HK-2 (cell line): ENCODE results near the gene POLR2A.

Experiments
- DNase-seq: peaks from one replicate; pipeline ENCODE4 v3.0.0-alpha.2; 2018; ENCODE audit not compliant: unreplicated experiment

The POLR2A gene

GRCh38 chr17:7502987-7503386 lies 18.8 kb downstream of the POLR2A start:
- no peak for DNase-seq

- DNase-seq, result no peak
Measured at GRCh38 chr17:7503521-7503920, 19.4 kb downstream of the POLR2A start.

GRCh38 chr17:7508145-7508544 lies 24.0 kb downstream of the POLR2A start:
- no peak for DNase-seq

GRCh38 chr17:7508846-7509245 lies 24.7 kb downstream of the POLR2A start:
- DNase-seq, result no peak

- DNase-seq, result no peak
Measured at GRCh38 chr17:7509937-7510336, 25.8 kb downstream of the POLR2A start.

- no peak for DNase-seq
Measured at GRCh38 chr17:7511108-7511507, 26.9 kb downstream of the POLR2A start.

GRCh38 chr17:7512105-7512504 lies 27.9 kb downstream of the POLR2A start:
- DNase-seq, result no peak

GRCh38 chr17:7512824-7513540 lies 28.8 kb downstream of the POLR2A start:
- no peak for DNase-seq

GRCh38 chr17:7513850-7514419 lies 29.8 kb downstream of the POLR2A start:
- no peak for DNase-seq

- no peak for DNase-seq
Measured at GRCh38 chr17:7515911-7516610, 31.9 kb downstream of the POLR2A start.

- DNase-seq, result no peak
Measured at GRCh38 chr17:7523033-7523432, 38.9 kb downstream of the POLR2A start.

- no peak for DNase-seq
Measured at GRCh38 chr17:7528842-7529241, 44.7 kb downstream of the POLR2A start.

- no peak for DNase-seq
Measured at GRCh38 chr17:7530023-7530900, 46.1 kb downstream of the POLR2A start.

GRCh38 chr17:7538050-7538449 lies 53.9 kb downstream of the POLR2A start:
- DNase-seq, result no peak

- DNase-seq, result peak; percentile 25
Measured at GRCh38 chr17:7538891-7539545, 54.9 kb downstream of the POLR2A start.

GRCh38 chr17:7541074-7541621 lies 57.0 kb downstream of the POLR2A start:
- no peak for DNase-seq

GRCh38 chr17:7544911-7545310 lies 60.7 kb downstream of the POLR2A start:
- DNase-seq, result no peak

- no peak for DNase-seq
Measured at GRCh38 chr17:7548585-7549400, 64.6 kb downstream of the POLR2A start, which contains the start of gene TNFSF12. Gene TNFSF12 (plus strand): TSS chr17:7549058. CDS start chr17:7549154, 96 bp downstream.
